Activated CD4-positive, alpha-beta T cell treated with anti-CD3 and anti-CD28 coated beads for 36 hours (primary cell): ENCODE measurements around the gene CAMK1. TPM values are rescaled to one million over a fixed set of nuclear protein-coding genes. Genes with fewer than 3 reads are reported as not detected.

ENCODE experiments used
- ATAC-seq: fragments of 200-7000 bp; cut with Tn5 transposase; one replicate; pipeline ENCODE4 v1.10.0; 2021; ENCODE audit warnings: mild to moderate bottlenecking, moderate library complexity
- CTCF ChIA-PET: fragments of 350-600 bp; sonication (Branson Sonifier 250); formaldehyde crosslinking; loops from one replicate; lab custom pipeline; 2021; ENCODE audit warnings: antibody characterized with exemption; lab: Charles Lee
- POLR2A ChIA-PET: fragments of 350-600 bp; sonication (Branson Sonifier 250); formaldehyde crosslinking; loops from one replicate; lab custom pipeline; 2021; ENCODE audit warnings: antibody characterized with exemption, inconsistent platforms; lab: Charles Lee
- DNase-seq: peaks from one replicate; pipeline ENCODE4 v3.0.0-alpha.2; 2020
- H3K27ac Mint-ChIP-seq: one replicate; pipeline ENCODE4 v1.8.0; 2021; ENCODE audit warnings: mixed read lengths
- H3K27me3 Mint-ChIP-seq: one replicate; pipeline ENCODE4 v1.8.0; 2021; ENCODE audit warnings: mixed read lengths
- H3K36me3 Mint-ChIP-seq: one replicate; pipeline ENCODE4 v1.8.0; 2021; ENCODE audit warnings: low read depth, mixed read lengths
- H3K4me1 Mint-ChIP-seq: one replicate; pipeline ENCODE4 v1.8.0; 2021; ENCODE audit warnings: mixed read lengths
- H3K4me3 Mint-ChIP-seq: one replicate; pipeline ENCODE4 v1.8.0; 2021; ENCODE audit warnings: mild to moderate bottlenecking, moderate library complexity, mixed read lengths
- H3K9me3 Mint-ChIP-seq: one replicate; pipeline ENCODE4 v1.8.0; 2021; ENCODE audit warnings: low read depth, mixed read lengths
- intact Hi-C, 2 experiments: fragments of 100-400 bp; cut with DNase I in 1 of 2; cut with micrococcal nuclease in 1 of 2; formaldehyde crosslinking; loops; one replicate each; pipeline versions ENCODE4 v1.14.2 to v1.15.1; 2022 to 2024; cut with DNase I, micrococcal nuclease
- total RNA-seq, 2 experiments: library from RNA; stranded (reverse); gene quantifications; one replicate each; pipeline ENCODE4 v1.2.3, GENCODE V29; 2021

CAMK1 gene
- total RNA-seq, 2 experiments from 2014 or later: 48.4 to 53.1 TPM

DNA sequence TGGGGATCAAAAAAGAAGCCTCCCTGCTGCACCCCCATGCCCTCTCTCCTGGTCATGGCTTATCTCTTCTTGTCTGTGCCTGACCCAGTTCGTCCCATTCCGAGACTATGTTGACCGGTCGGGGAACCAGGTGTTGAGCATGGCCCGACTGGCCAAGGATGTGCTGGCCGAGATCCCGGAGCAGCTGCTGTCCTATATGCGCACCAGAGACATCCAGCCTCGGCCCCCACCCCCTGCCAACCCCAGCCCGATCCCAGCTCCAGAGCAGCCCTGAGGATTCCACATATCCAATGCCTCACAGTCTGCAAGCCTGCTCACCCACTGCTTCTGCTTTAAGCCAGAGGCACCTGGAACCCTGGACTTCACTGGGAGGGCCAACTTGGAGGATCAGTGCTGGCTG, 40.3 kb downstream of the CAMK1 start:
- no peak for DNase-seq
- H3K27ac Mint-ChIP-seq: no peak overlapping the region
- intact Hi-C loops: loop anchor here in 1 of 2 experiments (5.0 kb wide), 1 partner anchor 227 kb away; no protein-coding TSS in a partner anchor

DNA sequence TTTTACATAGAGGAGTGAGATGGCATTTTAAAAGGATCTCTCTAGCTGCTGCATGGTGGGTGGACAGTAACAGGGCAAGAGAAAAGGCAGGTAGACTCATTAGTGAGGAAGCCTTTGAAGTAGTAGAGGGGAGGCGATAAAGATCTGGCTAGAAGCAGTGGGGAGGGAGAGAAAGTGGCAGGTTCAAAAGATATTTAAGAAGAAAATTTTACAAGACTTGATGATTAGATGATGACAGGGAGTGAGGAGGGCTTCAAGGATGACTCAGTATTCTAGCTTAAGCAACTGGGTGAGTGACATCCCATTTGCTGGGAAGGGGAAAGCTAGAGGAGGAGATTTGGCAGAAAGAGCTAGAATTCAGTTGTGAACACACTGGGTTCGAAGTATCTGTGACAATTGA, 42.0 kb downstream of the CAMK1 start:
- POLR2A ChIA-PET: interaction anchor here (0.8 kb wide), 1 partner anchor 331 kb away, joined by 3 read pairs; no protein-coding TSS in a partner anchor
- DNase-seq: no peak
- Mint-ChIP-seq H3K36me3 (peaks cover 2% of the 10 kb centered on the region), H3K4me3 (no peak overlapping the region), H3K27me3 (no peaks in the 10 kb centered on the region), H3K9me3 (no peaks in the 10 kb centered on the region), H3K4me1 (peaks cover 38% of the 10 kb centered on the region), H3K27ac (peak overlapping the region; percentile 71)
- CTCF ChIA-PET: interaction anchor here (0.6 to 2.6 kb wide), 18 partner anchors 9 to 684 kb away, joined by 3 to 15 read pairs (median 4); partner anchors contain the start of genes ARPC4 and TADA3
- no peak for ATAC-seq
- intact Hi-C loops: loop anchor here (1.0 to 5.0 kb wide), 5 partner anchors 78 to 374 kb away; partner anchors contain the start of genes FANCD2 (in 1 of the 2) and MTMR14 (in 1 of the 2)

More for the DNA sequence above, 40.3 kb downstream of the CAMK1 start:
- ChIA-PET POLR2A (no interaction called here), CTCF (interaction anchor here (1.0 to 2.4 kb wide), 3 partner anchors 9 to 15 kb away, joined by 3 to 10 read pairs (median 4); no protein-coding TSS in a partner anchor)
- Mint-ChIP-seq H3K36me3 (peaks cover 12% of the 10 kb centered on the region), H3K4me3 (no peak overlapping the region), H3K4me1 (peaks cover 55% of the 10 kb centered on the region), H3K9me3 (no peaks in the 10 kb centered on the region), H3K27me3 (no peaks in the 10 kb centered on the region)
- no peak for ATAC-seq

DNA sequence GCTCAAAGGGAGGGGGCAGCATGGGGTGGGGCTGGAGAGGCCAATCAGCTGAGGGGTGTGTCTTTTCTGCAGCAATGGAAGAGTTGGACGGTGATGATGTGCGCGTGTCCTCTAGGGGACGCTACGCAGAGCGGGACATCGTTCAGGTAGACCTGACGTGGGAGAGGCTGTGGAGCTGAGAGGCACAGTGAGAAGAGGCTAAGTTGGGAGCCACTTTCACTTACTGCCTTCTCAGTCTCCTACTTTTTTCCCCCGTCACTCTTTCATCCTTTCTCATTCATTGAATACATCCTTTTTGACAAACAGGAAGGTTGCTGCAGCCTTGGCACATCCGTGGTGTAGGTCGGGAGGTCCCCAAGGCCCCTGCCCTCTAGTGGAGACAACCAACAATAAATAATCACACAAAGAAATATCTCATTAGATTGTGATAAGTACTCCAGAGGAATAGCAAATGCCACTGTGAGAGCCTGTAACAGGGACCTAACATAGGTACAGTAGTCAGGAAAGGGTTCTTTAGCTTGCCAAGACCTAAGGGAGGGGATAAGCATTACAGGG, 42.6 kb downstream of the CAMK1 start:
- peak overlapping the region; percentile 71 for H3K27ac Mint-ChIP-seq
- ChIA-PET POLR2A (interaction anchor here (0.8 kb wide), 1 partner anchor 330 kb away, joined by 3 read pairs; no protein-coding TSS in a partner anchor), CTCF (interaction anchor here (0.6 to 2.6 kb wide), 28 partner anchors 9 to 382 kb away, joined by 3 to 15 read pairs (median 3); partner anchors contain the start of genes ARPC4, OGG1 and TADA3)
- H3K4me1 Mint-ChIP-seq: peaks cover 34% of the 10 kb centered on the region
- peak; percentile 82 for DNase-seq
- peak; percentile 28 for ATAC-seq
- peak overlapping the region; percentile 50 for H3K4me3 Mint-ChIP-seq
- H3K27me3 Mint-ChIP-seq: no peaks in the 10 kb centered on the region
- no peaks in the 10 kb centered on the region for H3K36me3 Mint-ChIP-seq
- no peaks in the 10 kb centered on the region for H3K9me3 Mint-ChIP-seq
- intact Hi-C loops: loop anchor here (1.0 to 5.0 kb wide), 5 partner anchors 78 to 374 kb away; partner anchors contain the start of genes FANCD2 (in 1 of the 2) and MTMR14 (in 1 of the 2)

DNA sequence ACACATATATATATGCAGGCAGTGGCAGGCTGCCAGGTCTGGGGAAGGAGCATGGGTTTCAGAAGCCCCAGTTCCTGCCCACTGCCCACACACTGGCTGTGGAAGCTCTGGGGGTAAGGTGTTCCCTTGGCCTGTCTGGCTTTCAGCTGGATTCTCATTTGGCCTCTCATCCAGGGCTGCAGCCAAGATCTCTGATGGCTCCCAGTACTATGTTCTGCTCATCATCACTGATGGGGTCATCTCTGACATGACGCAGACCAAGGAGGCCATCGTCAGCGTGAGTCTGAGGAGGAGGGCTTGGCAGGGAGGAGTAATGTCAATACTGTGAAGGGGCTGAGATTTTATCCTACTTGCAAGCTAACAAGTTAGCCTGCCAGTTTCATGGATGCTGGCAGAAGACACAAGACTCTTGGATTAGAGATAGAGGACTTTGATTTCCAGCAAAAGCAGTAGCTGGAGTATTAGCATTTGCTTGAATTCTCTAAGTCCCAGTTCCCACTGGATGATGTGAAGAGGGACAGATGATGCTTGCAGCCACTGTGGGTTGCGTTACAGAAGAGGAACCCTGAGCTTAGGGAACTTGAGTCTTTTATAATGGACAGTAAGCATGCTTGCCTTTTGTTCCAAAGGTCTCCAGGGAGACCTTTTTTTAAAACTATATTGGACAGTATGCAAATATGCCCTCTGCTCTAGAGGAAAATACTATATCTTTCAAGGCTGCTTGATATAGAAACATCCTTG, 43.8 kb downstream of the CAMK1 start:
- peaks cover 33% of the 10 kb centered on the region for H3K4me1 Mint-ChIP-seq
- H3K27ac Mint-ChIP-seq: no peak overlapping the region
- POLR2A ChIA-PET: no interaction called here
- H3K9me3 Mint-ChIP-seq: no peaks in the 10 kb centered on the region
- H3K36me3 Mint-ChIP-seq: no peaks in the 10 kb centered on the region
- no peaks in the 10 kb centered on the region for H3K27me3 Mint-ChIP-seq
- ATAC-seq (no peak), DNase-seq (no peak)
- no peak overlapping the region for H3K4me3 Mint-ChIP-seq
- CTCF ChIA-PET: interaction anchor here (1.1 to 1.4 kb wide), 4 partner anchors 12 to 169 kb away, joined by 3 to 4 read pairs (median 3); partner anchors contain the start of gene OGG1
- intact Hi-C loops: loop anchor here in 1 of 2 experiments (5.0 kb wide), 1 partner anchor 224 kb away; no protein-coding TSS in a partner anchor

DNA sequence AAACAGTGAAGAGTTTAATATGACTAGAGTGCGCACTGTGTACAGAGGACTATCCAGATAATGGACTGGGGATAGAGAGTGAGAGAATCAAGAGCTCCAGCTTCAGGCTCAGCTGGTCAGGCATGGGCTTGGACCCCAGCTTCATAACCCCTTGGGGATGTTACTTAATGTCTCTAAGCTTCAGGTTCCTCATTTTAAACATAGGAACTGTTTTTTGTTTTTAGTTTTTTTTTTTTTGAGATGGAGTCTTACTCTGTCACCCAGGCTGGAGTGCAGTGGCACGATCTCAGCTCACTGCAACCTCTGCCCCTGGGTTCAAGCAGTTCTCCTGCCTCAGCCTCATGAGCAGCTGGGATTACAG, 48.1 kb downstream of the CAMK1 start:
- peaks cover 12% of the 10 kb centered on the region for H3K4me1 Mint-ChIP-seq
- ChIA-PET CTCF (interaction anchor here (2.7 kb wide), 1 partner anchor 8 kb away, joined by 10 read pairs; no protein-coding TSS in a partner anchor), POLR2A (interaction anchor here (0.6 to 1.8 kb wide), 2 partner anchors 9 to 343 kb away, joined by 10 read pairs; partner anchors contain the start of gene BRPF1)
- no peaks in the 10 kb centered on the region for H3K36me3 Mint-ChIP-seq
- no peaks in the 10 kb centered on the region for H3K9me3 Mint-ChIP-seq
- no peaks in the 10 kb centered on the region for H3K27me3 Mint-ChIP-seq
- DNase-seq (no peak), ATAC-seq (no peak)
- H3K27ac Mint-ChIP-seq: no peak overlapping the region
- intact Hi-C loops: no loop called here
- no peak overlapping the region for H3K4me3 Mint-ChIP-seq

DNA sequence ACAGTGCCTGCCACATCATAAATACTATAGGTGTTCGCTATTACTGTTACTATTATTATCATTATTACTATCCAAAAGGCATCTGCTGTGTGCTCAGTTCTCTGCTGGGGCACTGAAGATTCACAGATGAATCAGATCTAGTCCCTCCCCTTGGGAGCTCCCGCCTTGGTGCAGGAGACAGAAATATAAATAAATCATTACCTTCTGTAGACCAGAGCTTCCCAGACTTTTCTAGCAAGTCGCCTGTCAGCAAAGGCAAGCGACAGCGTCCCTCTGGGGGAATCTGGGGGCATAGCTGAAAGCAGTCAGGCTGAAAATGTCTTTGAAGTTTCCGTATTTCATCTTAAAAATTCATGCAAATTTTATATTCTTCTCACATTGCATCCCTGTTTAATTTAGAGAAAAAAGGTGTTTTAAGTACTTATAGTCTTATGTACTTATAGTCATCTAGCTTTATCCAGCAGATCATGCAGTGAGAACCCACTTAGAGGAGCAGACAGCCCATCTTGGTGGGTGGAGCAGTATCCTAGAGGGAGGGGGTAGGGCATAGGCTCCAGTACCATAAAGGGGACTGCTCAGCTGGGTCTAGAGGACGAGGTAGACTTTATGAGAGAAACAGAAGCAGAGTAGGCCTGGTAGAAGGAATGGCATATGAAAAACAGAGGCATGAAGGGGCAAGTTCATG, 48.6 kb downstream of the CAMK1 start:
- Mint-ChIP-seq H3K36me3 (no peaks in the 10 kb centered on the region), H3K4me3 (no peak overlapping the region), H3K27me3 (no peaks in the 10 kb centered on the region), H3K4me1 (peaks cover 9% of the 10 kb centered on the region), H3K27ac (no peak overlapping the region), H3K9me3 (no peaks in the 10 kb centered on the region)
- intact Hi-C loops: no loop called here
- DNase-seq (no peak), ATAC-seq (no peak)
- ChIA-PET CTCF (interaction anchor here (2.7 kb wide), 1 partner anchor 9 kb away, joined by 10 read pairs; no protein-coding TSS in a partner anchor), POLR2A (interaction anchor here (1.8 kb wide), 1 partner anchor 10 kb away, joined by 10 read pairs; the partner anchor contains the start of gene BRPF1)

DNA sequence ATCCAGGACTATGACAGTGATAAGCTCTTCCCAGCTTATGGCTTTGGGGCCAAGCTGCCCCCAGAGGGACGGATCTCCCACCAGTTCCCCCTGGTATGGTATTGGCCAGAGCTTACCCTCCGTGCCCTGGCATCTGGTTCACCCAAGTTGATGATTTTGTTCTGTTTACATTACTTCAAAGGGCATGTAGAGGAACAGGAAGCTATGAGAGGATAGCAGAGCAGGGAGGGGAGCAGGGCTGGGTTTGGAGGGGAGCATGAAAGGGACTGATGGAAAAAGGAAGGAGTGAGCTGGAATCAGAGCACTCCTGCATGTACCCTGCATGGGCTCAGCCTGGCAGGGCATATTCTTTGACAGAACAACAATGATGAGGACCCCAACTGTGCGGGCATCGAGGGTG, 51.6 kb downstream of the CAMK1 start:
- H3K27me3 Mint-ChIP-seq: peaks cover 2% of the 10 kb centered on the region
- no peak overlapping the region for H3K27ac Mint-ChIP-seq
- DNase-seq: no peak
- no peaks in the 10 kb centered on the region for H3K9me3 Mint-ChIP-seq
- no peak overlapping the region for H3K4me3 Mint-ChIP-seq
- H3K4me1 Mint-ChIP-seq: peaks cover 9% of the 10 kb centered on the region
- CTCF ChIA-PET: interaction anchor here (0.6 to 1.5 kb wide), 3 partner anchors 10 to 184 kb away, joined by 3 to 12 read pairs (median 4); no protein-coding TSS in a partner anchor
- intact Hi-C loops: no loop called here
- H3K36me3 Mint-ChIP-seq: no peaks in the 10 kb centered on the region
- POLR2A ChIA-PET: no interaction called here
- ATAC-seq: no peak

DNA sequence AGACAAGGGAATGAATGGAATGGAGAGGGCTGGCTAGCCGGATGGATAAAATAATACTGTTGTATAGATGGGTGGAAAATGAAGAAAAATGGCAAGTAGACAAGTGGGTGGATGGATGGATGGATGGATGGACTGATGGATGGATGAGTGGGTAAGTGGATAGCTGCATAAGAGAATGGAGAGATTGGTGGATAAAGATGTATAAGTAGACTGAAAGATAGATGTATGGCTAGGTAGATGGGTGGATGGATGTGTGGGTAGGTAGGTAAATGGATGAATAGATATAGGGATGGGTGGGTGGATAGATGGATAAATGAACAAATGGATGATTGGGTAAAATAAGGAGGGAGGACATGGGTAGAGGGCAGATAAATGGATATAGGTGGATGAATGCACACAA, 52.2 kb downstream of the CAMK1 start:
- no peak overlapping the region for H3K27ac Mint-ChIP-seq
- ATAC-seq (no peak), DNase-seq (no peak)
- no peaks in the 10 kb centered on the region for H3K9me3 Mint-ChIP-seq
- CTCF ChIA-PET: interaction anchor here (0.6 to 1.5 kb wide), 3 partner anchors 10 to 184 kb away, joined by 3 to 12 read pairs (median 4); no protein-coding TSS in a partner anchor
- H3K4me3 Mint-ChIP-seq: no peak overlapping the region
- POLR2A ChIA-PET: no interaction called here
- H3K27me3 Mint-ChIP-seq: peaks cover 2% of the 10 kb centered on the region
- H3K36me3 Mint-ChIP-seq: no peaks in the 10 kb centered on the region
- peaks cover 9% of the 10 kb centered on the region for H3K4me1 Mint-ChIP-seq
- intact Hi-C loops: no loop called here

DNA sequence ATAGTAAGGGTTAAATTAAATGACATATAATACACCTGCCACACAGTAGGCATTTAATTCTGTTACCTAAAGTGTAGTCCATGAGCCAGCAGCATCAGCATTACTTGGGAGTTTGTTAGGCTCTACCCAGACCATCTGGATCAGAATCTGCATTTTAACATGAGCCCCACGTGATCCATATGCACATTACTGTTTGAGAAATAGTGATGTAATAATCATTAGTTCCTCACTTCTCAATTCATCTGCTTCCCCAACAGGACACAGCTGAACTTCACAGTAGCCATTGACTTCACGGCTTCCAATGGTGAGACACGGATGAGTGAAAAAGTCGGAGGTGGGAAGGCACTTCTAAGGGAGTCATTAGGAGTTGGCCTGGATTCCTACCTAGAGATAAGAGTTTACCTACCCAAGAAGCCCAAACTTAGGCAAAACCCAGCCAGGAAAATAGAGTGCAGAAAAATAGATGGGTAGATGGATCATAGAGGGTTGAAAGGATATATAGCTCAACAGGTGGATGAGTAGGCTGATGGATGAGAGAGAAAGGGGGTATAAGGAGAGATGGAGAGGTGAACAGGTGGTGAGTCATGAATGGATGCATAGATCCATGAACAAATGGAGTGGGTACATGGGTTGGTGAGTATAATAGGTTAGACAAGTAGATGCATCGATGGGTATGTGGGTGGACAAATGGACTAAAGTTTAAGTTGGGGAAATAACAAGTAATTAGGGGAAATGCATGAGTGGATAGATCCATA, 52.8 kb downstream of the CAMK1 start:
- POLR2A ChIA-PET: no interaction called here
- CTCF ChIA-PET: no interaction called here

DNA sequence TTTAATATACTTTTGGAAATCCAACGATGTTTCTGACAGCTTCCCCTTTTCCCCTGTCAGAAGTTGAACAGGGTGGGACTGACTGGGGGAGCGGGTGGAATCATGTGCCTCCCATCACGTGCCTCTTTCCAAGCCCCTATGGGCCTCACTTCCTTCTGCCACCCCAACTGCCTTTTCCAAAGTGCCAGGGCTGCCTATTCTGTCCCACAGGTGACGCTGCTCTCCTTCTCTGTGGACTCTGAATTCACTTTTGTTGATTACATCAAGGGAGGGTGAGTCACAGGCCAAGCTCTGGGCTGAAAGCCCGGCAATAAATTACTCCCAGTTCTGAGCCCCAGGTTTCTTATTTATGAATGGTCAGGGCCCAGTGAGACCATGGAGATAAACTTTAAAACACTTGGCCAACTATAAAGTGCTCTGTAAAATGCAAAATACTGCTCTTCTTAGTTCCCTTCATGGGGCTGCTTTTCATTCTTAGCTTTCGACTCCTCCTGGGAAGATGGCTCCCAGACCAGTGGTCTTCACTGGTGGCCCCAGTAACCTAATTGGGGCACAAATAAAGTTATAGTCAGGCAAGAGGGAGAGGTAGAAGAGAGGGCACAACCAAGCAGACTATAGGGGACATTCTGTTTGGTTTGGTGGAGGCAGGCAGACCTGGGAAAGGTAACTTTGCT, 53.8 kb downstream of the CAMK1 start:
- Mint-ChIP-seq H3K27me3 (peaks cover 2% of the 10 kb centered on the region), H3K4me3 (no peak overlapping the region), H3K36me3 (no peaks in the 10 kb centered on the region), H3K9me3 (no peaks in the 10 kb centered on the region), H3K27ac (no peak overlapping the region), H3K4me1 (peaks cover 9% of the 10 kb centered on the region)
- intact Hi-C loops: no loop called here
- DNase-seq (peak; percentile 62), ATAC-seq (peak; percentile 92)
- CTCF ChIA-PET: interaction anchor here (0.5 to 2.3 kb wide), 7 partner anchors 9 to 324 kb away, joined by 3 to 15 read pairs (median 4); partner anchors contain the start of gene ARPC4
- POLR2A ChIA-PET: no interaction called here

More for the DNA sequence above, 52.8 kb downstream of the CAMK1 start:
- no peaks in the 10 kb centered on the region for H3K36me3 Mint-ChIP-seq
- H3K9me3 Mint-ChIP-seq: no peaks in the 10 kb centered on the region
- H3K27me3 Mint-ChIP-seq: peaks cover 2% of the 10 kb centered on the region
- H3K27ac Mint-ChIP-seq: no peak overlapping the region
- ATAC-seq (no peak), DNase-seq (no peak)
- intact Hi-C loops: no loop called here
- peaks cover 9% of the 10 kb centered on the region for H3K4me1 Mint-ChIP-seq
- no peak overlapping the region for H3K4me3 Mint-ChIP-seq
